ENCODE results near the gene CISD2.

GRCh38 chr4:102850370-102850769 is 18.4 kb upstream of the CISD2 start:
- TF ChIP-seq CTCF (IDR thresholded peaks at IDR 0.05) (no peak), EZH2phosphoT487 (IDR thresholded peaks at IDR 0.05) (no peak)

Measured in neural progenitor cell (in vitro differentiated cells).